HepG2 (cell line): ENCODE data around the gene TRNP1. TPM values are rescaled to one million over a fixed set of nuclear protein-coding genes. Genes with fewer than 3 reads are reported as not detected.

ENCODE experiments used
- ESRRA ChIP-seq: sonication (generic); formaldehyde crosslinking; IDR thresholded peaks from 2 replicates; pipeline ENCODE4 v1.5.1; 2020; ENCODE audit warnings: mild to moderate bottlenecking, low read depth, missing genetic modification reagents
- ISX ChIP-seq: sonication (generic); formaldehyde crosslinking; conservative IDR thresholded peaks from 2 replicates; pipeline ENCODE4 v1.5.0; 2020; ENCODE audit warnings: missing genetic modification reagents
- KDM5B ChIP-seq: sonication (generic); formaldehyde crosslinking; IDR thresholded peaks from 2 replicates; pipeline ENCODE4 v1.4.0; 2020; ENCODE audit warnings: missing genetic modification reagents, mild to moderate bottlenecking, borderline replicate concordance
- MAFF ChIP-seq: IDR thresholded peaks from 2 replicates; pipeline ENCODE4 v1.6.1; 2011; ENCODE audit warnings: low read depth, low read length, improper control_type of control experiment
- MED8 ChIP-seq: sonication (generic); formaldehyde crosslinking; IDR thresholded peaks from 2 replicates; pipeline ENCODE4 v1.8.1; 2023; ENCODE audit warnings: mild to moderate bottlenecking, missing genetic modification reagents; ENCODE audit not compliant: insufficient replicate concordance
- MTA3 ChIP-seq: sonication (generic); formaldehyde crosslinking; IDR thresholded peaks from 2 replicates; pipeline ENCODE4 v1.4.0; 2020; ENCODE audit warnings: missing genetic modification reagents
- RAD51 ChIP-seq: fragments of 450-650 bp; IDR thresholded peaks from 2 replicates; pipeline ENCODE4 v1.6.1; 2016; ENCODE audit warnings: borderline replicate concordance
- SIN3A ChIP-seq: IDR thresholded peaks from 2 replicates; pipeline ENCODE4 v1.6.1; 2011; ENCODE audit warnings: low read depth, mild to moderate bottlenecking, control low read depth, low read length, borderline replicate concordance
- TBX2 ChIP-seq: sonication (generic); formaldehyde crosslinking; IDR thresholded peaks from 2 replicates; pipeline ENCODE4 v1.5.0; 2020; ENCODE audit warnings: missing genetic modification reagents, mild to moderate bottlenecking, borderline replicate concordance
- TCF12 ChIP-seq, 2 experiments: fragments of 450-650 bp in 1 of 2; sonication (generic) in 1 of 2; formaldehyde crosslinking in 1 of 2; IDR thresholded peaks; 2 replicates each; pipeline versions ENCODE4 v1.6.1 to v1.8.0; 2017 to 2022; ENCODE audit warnings: antibody characterized with exemption in 1 of 2, mild to moderate bottlenecking in 1 of 2, missing genetic modification reagents in 1 of 2, moderate library complexity in 1 of 2
- XRCC5 ChIP-seq: fragments of 200-400 bp; formaldehyde crosslinking; optimal IDR thresholded peaks from 2 replicates; pipeline ENCODE3; 2017; ENCODE audit warnings: mild to moderate bottlenecking, low read length
- ZBTB8A ChIP-seq: sonication (generic); formaldehyde crosslinking; IDR thresholded peaks from 2 replicates; pipeline ENCODE4 v1.4.0; 2020; ENCODE audit warnings: mild to moderate bottlenecking, low read depth, missing genetic modification reagents, borderline replicate concordance
- ZC3H4 ChIP-seq: sonication (generic); formaldehyde crosslinking; IDR thresholded peaks from 2 replicates; pipeline ENCODE4 v1.4.0; 2020; ENCODE audit warnings: missing genetic modification reagents, borderline replicate concordance
- ZFAT ChIP-seq: sonication (generic); formaldehyde crosslinking; conservative IDR thresholded peaks from 2 replicates; pipeline ENCODE4 v1.8.1; 2023; ENCODE audit warnings: missing genetic modification reagents, inconsistent platforms
- ZNF17 ChIP-seq: sonication (generic); formaldehyde crosslinking; IDR thresholded peaks from 2 replicates; pipeline ENCODE4 v1.5.0; 2020; ENCODE audit warnings: mild to moderate bottlenecking, missing genetic modification reagents
- ZNF205 ChIP-seq: IDR thresholded peaks from 2 replicates; pipeline ENCODE4 v1.6.1; 2018; ENCODE audit warnings: missing biosample characterization, missing genetic modification reagents
- ZNF260 ChIP-seq: sonication (generic); formaldehyde crosslinking; IDR thresholded peaks from 2 replicates; pipeline ENCODE4 v1.4.0; 2020; ENCODE audit warnings: missing genetic modification reagents, low read depth, mild to moderate bottlenecking, borderline replicate concordance
- ZNF552 ChIP-seq: sonication (generic); formaldehyde crosslinking; IDR thresholded peaks from 2 replicates; pipeline ENCODE4 v1.9.0; 2022; ENCODE audit warnings: missing genetic modification reagents, mild to moderate bottlenecking, borderline replicate concordance
- ZNF619 ChIP-seq: sonication (generic); formaldehyde crosslinking; IDR thresholded peaks from 2 replicates; pipeline ENCODE4 v1.4.0; 2020; ENCODE audit warnings: mild to moderate bottlenecking, missing genetic modification reagents
- ZNF773 ChIP-seq: sonication (generic); formaldehyde crosslinking; IDR thresholded peaks from 2 replicates; pipeline ENCODE4 v1.4.0; 2020; ENCODE audit warnings: missing genetic modification reagents, borderline replicate concordance
- polyA plus RNA-seq, 8 experiments: library from polyadenylated mRNA; depleted of rRNA in 3 of 8; stranded (reverse) in 7 of 8; unstranded in 1 of 8; fragments of >200 nt; fragmentation: Illumina TruSeq in 4 of 8; extraction: Trizol in 4 of 8; gene quantifications; 2 replicates each; pipeline versions ENCODE4 v1.2.1 to v1.2.3, GENCODE V29; 2011 to 2016; ENCODE audit warnings: low read depth in 4 of 8, missing spikeins in 1 of 8, mixed read lengths in 1 of 8; ENCODE audit not compliant: insufficient read depth in 1 of 8
- total RNA-seq, 5 experiments: library from RNA; depleted of rRNA; stranded (reverse); fragments of >200 nt; fragmentation: Illumina TruSeq; extraction: Trizol; gene quantifications; 2 replicates each; pipeline ENCODE4 v1.2.3, GENCODE V29; 2016; ENCODE audit warnings: low read depth in 1 of 5
- TF ChIP-seq, protein P1 (sequence below): sonication (generic); formaldehyde crosslinking; IDR thresholded peaks from 2 replicates; pipeline ENCODE4 v1.9.0; 2022; ENCODE audit warnings: missing genetic modification reagents, mild to moderate bottlenecking, borderline replicate concordance
- TF ChIP-seq, protein P2 (sequence below): sonication (generic); formaldehyde crosslinking; IDR thresholded peaks from 2 replicates; pipeline ENCODE4 v1.8.0; 2023; ENCODE audit warnings: mild to moderate bottlenecking, missing genetic modification reagents
- TF ChIP-seq, protein P3 (sequence below): sonication (generic); formaldehyde crosslinking; IDR thresholded peaks from 2 replicates; pipeline ENCODE4 v1.5.0; 2020; ENCODE audit warnings: missing genetic modification reagents
- TF ChIP-seq, protein P4 (sequence below): sonication (generic); formaldehyde crosslinking; IDR thresholded peaks from 2 replicates; pipeline ENCODE4 v1.4.0; 2020; ENCODE audit warnings: missing genetic modification reagents, borderline replicate concordance

Gene TRNP1
- total and polyA plus RNA-seq, 2 of the 13 experiments (the other 11 are each of a cell fraction or from before 2014, with no cell fraction given) = 42.0 to 158 TPM

DNA sequence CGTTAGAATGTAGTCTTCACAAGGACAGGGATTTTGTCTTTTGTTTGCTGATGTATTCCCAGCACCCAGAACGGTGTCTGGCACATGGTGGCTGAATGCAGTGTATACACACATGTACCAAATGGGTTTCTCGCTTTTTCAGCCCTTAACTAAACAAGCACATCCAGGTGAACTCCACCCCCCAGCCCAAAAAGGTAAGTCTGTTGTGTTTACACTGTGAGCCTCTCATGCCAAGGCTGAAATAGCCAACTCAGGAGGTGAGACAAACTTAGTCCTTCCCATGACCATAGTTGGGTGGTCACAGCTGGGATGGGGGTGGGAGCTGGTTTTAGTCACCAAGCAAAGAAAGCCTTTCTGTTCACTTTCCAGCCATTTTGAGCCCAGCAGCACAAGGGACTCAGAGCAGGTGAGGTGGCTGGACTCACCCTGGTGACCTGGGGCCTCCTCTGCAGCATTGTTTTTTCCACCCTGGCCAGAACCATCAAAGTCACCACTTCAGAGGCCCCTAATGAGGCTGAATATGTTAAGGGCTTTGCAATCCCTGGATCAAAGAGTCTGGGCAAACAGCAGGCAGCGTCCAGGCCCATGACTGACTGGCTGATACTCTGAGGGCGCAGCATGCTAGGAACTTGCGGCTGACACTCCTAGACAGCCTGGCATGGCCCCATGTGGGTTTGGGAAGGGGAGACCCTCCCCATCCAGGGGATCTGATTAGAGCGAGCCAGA is 10.4 kb downstream of the TRNP1 start (continued):
- TF ChIP-seq ZNF773 (CRISPR knock-in tag) (no peak), TCF12 (IDR thresholded peaks at IDR 0.05) (no peak), TCF12 (CRISPR knock-in tag; IDR thresholded peaks at IDR 0.05) (no peak), ESRRA (CRISPR knock-in tag) (no peak; the same call in 1 of the 2 replicates), ZBTB8A (CRISPR knock-in tag) (no peak), MTA3 (CRISPR knock-in tag) (no peak), ZC3H4 (CRISPR knock-in tag) (no peak; the same call in 1 of the 2 replicates), ZNF17 (no peak), KDM5B (CRISPR knock-in tag) (no peak), ZNF205 (CRISPR knock-in tag) (no peak), MAFF (no peak), ZNF552 (CRISPR knock-in tag) (no peak), RAD51 (no peak), TBX2 (CRISPR knock-in tag) (peak; percentile 82), ZFAT (CRISPR knock-in tag) (no peak), MED8 (CRISPR knock-in tag) (no peak), ZNF260 (no peak), ISX (CRISPR knock-in tag) (no peak), SIN3A (no peak), ZNF619 (no peak), XRCC5 (peak; percentile 31)
- TF ChIP-seq, protein P1, sequence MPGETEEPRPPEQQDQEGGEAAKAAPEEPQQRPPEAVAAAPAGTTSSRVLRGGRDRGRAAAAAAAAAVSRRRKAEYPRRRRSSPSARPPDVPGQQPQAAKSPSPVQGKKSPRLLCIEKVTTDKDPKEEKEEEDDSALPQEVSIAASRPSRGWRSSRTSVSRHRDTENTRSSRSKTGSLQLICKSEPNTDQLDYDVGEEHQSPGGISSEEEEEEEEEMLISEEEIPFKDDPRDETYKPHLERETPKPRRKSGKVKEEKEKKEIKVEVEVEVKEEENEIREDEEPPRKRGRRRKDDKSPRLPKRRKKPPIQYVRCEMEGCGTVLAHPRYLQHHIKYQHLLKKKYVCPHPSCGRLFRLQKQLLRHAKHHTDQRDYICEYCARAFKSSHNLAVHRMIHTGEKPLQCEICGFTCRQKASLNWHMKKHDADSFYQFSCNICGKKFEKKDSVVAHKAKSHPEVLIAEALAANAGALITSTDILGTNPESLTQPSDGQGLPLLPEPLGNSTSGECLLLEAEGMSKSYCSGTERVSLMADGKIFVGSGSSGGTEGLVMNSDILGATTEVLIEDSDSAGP (CRISPR knock-in tag) = peak; percentile 41; the same call in 1 of the 2 replicates
- TF ChIP-seq, protein P2, sequence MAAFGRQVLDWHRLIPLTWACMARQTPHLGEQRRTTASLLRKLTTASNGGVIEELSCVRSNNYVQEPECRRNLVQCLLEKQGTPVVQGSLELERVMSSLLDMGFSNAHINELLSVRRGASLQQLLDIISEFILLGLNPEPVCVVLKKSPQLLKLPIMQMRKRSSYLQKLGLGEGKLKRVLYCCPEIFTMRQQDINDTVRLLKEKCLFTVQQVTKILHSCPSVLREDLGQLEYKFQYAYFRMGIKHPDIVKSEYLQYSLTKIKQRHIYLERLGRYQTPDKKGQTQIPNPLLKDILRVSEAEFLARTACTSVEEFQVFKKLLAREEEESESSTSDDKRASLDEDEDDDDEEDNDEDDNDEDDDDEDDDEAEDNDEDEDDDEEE (CRISPR knock-in tag) = no peak
- TF ChIP-seq, protein P3, sequence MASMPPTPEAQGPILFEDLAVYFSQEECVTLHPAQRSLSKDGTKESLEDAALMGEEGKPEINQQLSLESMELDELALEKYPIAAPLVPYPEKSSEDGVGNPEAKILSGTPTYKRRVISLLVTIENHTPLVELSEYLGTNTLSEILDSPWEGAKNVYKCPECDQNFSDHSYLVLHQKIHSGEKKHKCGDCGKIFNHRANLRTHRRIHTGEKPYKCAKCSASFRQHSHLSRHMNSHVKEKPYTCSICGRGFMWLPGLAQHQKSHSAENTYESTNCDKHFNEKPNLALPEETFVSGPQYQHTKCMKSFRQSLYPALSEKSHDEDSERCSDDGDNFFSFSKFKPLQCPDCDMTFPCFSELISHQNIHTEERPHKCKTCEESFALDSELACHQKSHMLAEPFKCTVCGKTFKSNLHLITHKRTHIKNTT (CRISPR knock-in tag) = no peak
- TF ChIP-seq, protein P4, sequence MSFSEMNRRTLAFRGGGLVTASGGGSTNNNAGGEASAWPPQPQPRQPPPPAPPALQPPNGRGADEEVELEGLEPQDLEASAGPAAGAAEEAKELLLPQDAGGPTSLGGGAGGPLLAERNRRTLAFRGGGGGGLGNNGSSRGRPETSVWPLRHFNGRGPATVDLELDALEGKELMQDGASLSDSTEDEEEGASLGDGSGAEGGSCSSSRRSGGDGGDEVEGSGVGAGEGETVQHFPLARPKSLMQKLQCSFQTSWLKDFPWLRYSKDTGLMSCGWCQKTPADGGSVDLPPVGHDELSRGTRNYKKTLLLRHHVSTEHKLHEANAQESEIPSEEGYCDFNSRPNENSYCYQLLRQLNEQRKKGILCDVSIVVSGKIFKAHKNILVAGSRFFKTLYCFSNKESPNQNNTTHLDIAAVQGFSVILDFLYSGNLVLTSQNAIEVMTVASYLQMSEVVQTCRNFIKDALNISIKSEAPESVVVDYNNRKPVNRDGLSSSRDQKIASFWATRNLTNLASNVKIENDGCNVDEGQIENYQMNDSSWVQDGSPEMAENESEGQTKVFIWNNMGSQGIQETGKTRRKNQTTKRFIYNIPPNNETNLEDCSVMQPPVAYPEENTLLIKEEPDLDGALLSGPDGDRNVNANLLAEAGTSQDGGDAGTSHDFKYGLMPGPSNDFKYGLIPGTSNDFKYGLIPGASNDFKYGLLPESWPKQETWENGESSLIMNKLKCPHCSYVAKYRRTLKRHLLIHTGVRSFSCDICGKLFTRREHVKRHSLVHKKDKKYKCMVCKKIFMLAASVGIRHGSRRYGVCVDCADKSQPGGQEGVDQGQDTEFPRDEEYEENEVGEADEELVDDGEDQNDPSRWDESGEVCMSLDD = no peak
